Activated T-helper 2 cell treated with anti-CD3 and anti-CD28 coated beads, Interferon-gamma antibody, Interleukin-2, Interleukin-4, amounts not matched to agents 10 μg/mL and 5 μg/mL and 100 μg/mL, durations not matched to agents 14 hours and 24 hours and 36 hours (primary cell): ENCODE results near the gene FCN2. TPM values are rescaled to one million over a fixed set of nuclear protein-coding genes. Genes with fewer than 3 reads are reported as not detected.

Experiments
- DNase-seq: peaks from one replicate; pipeline ENCODE4 v3.0.0; 2021; ENCODE audit warnings: low spot score
- H3K27ac Mint-ChIP-seq: one replicate; pipeline ENCODE4 v1.8.0; 2021; ENCODE audit warnings: mixed read lengths
- H3K27me3 Mint-ChIP-seq: one replicate; pipeline ENCODE4 v1.8.0; 2021; ENCODE audit warnings: low read depth, mixed read lengths
- H3K36me3 Mint-ChIP-seq: one replicate; pipeline ENCODE4 v1.8.0; 2021; ENCODE audit warnings: low read depth, mixed read lengths
- H3K4me1 Mint-ChIP-seq: one replicate; pipeline ENCODE4 v1.8.0; 2021; ENCODE audit warnings: low read depth, mixed read lengths
- H3K4me3 Mint-ChIP-seq: one replicate; pipeline ENCODE4 v1.8.0; 2021; ENCODE audit warnings: low read depth, mild to moderate bottlenecking, moderate library complexity, mixed read lengths
- H3K9me3 Mint-ChIP-seq: one replicate; pipeline ENCODE4 v1.8.0; 2021; ENCODE audit warnings: mixed read lengths
- intact Hi-C: fragments of 100-400 bp; cut with micrococcal nuclease; formaldehyde crosslinking; loops from one replicate; pipeline ENCODE4 v1.15.1; 2023
- total RNA-seq: library from RNA; stranded (reverse); gene quantifications from 2 replicates; pipeline ENCODE4 v1.2.3, GENCODE V29; 2022

FCN2 gene
- total RNA-seq, 1 donor from 2014 or later: not detected

GRCh38 chr9:134890155-134890495, 9.5 kb downstream of the FCN2 start:
- no peaks in the 10 kb centered on the region for H3K36me3 Mint-ChIP-seq
- intact Hi-C loops: no loop called here
- H3K4me1 Mint-ChIP-seq: no peaks in the 10 kb centered on the region
- no peak overlapping the region for H3K4me3 Mint-ChIP-seq
- H3K27ac Mint-ChIP-seq: no peak overlapping the region
- H3K9me3 Mint-ChIP-seq: no peaks in the 10 kb centered on the region
- no peak for DNase-seq
- H3K27me3 Mint-ChIP-seq: no peaks in the 10 kb centered on the region

GRCh38 chr9:134891053-134891452, 10.4 kb downstream of the FCN2 start:
- Mint-ChIP-seq H3K36me3 (no peaks in the 10 kb centered on the region), H3K4me3 (no peak overlapping the region), H3K27ac (no peak overlapping the region), H3K9me3 (no peaks in the 10 kb centered on the region), H3K27me3 (no peaks in the 10 kb centered on the region), H3K4me1 (no peaks in the 10 kb centered on the region)
- intact Hi-C loops: no loop called here
- DNase-seq: no peak

- H3K27ac Mint-ChIP-seq: no peak overlapping the region
- intact Hi-C loops: no loop called here
- no peaks in the 10 kb centered on the region for H3K9me3 Mint-ChIP-seq
- DNase-seq: no peak
- H3K27me3 Mint-ChIP-seq: no peaks in the 10 kb centered on the region
- no peaks in the 10 kb centered on the region for H3K36me3 Mint-ChIP-seq
- no peaks in the 10 kb centered on the region for H3K4me1 Mint-ChIP-seq
- no peak overlapping the region for H3K4me3 Mint-ChIP-seq
Observed at GRCh38 chr9:134891713-134892112, 11.1 kb downstream of the FCN2 start.

GRCh38 chr9:134892221-134892620, 11.6 kb downstream of the FCN2 start:
- DNase-seq: no peak
- Mint-ChIP-seq H3K4me1 (no peaks in the 10 kb centered on the region), H3K9me3 (no peaks in the 10 kb centered on the region), H3K36me3 (no peaks in the 10 kb centered on the region), H3K27me3 (no peaks in the 10 kb centered on the region), H3K4me3 (no peak overlapping the region), H3K27ac (no peak overlapping the region)
- intact Hi-C loops: no loop called here

GRCh38 chr9:134892820-134893420, 12.3 kb downstream of the FCN2 start:
- H3K36me3 Mint-ChIP-seq: no peaks in the 10 kb centered on the region
- no peaks in the 10 kb centered on the region for H3K27me3 Mint-ChIP-seq
- intact Hi-C loops: no loop called here
- no peak for DNase-seq
- no peak overlapping the region for H3K27ac Mint-ChIP-seq
- H3K9me3 Mint-ChIP-seq: no peaks in the 10 kb centered on the region
- no peaks in the 10 kb centered on the region for H3K4me1 Mint-ChIP-seq
- no peak overlapping the region for H3K4me3 Mint-ChIP-seq

- DNase-seq: no peak
- no peaks in the 10 kb centered on the region for H3K27me3 Mint-ChIP-seq
- H3K36me3 Mint-ChIP-seq: no peaks in the 10 kb centered on the region
- H3K9me3 Mint-ChIP-seq: peaks cover 6% of the 10 kb centered on the region
- no peak overlapping the region for H3K27ac Mint-ChIP-seq
- intact Hi-C loops: no loop called here
- no peaks in the 10 kb centered on the region for H3K4me1 Mint-ChIP-seq
- no peak overlapping the region for H3K4me3 Mint-ChIP-seq
Observed at GRCh38 chr9:134894136-134894860, 13.7 kb downstream of the FCN2 start.

- Mint-ChIP-seq H3K27me3 (no peaks in the 10 kb centered on the region), H3K27ac (no peak overlapping the region), H3K36me3 (no peaks in the 10 kb centered on the region), H3K4me1 (no peaks in the 10 kb centered on the region), H3K4me3 (no peak overlapping the region), H3K9me3 (peaks cover 7% of the 10 kb centered on the region)
- intact Hi-C loops: no loop called here
- DNase-seq: no peak
Observed at GRCh38 chr9:134895097-134895496, 14.5 kb downstream of the FCN2 start.

- DNase-seq: no peak
- H3K4me1 Mint-ChIP-seq: no peaks in the 10 kb centered on the region
- no peak overlapping the region for H3K27ac Mint-ChIP-seq
- no peak overlapping the region for H3K4me3 Mint-ChIP-seq
- intact Hi-C loops: no loop called here
- no peaks in the 10 kb centered on the region for H3K27me3 Mint-ChIP-seq
- peaks cover 7% of the 10 kb centered on the region for H3K9me3 Mint-ChIP-seq
- H3K36me3 Mint-ChIP-seq: no peaks in the 10 kb centered on the region
Observed at GRCh38 chr9:134895567-134895907, 14.9 kb downstream of the FCN2 start.

- Mint-ChIP-seq H3K27me3 (no peaks in the 10 kb centered on the region), H3K4me1 (no peaks in the 10 kb centered on the region), H3K4me3 (no peak overlapping the region), H3K36me3 (no peaks in the 10 kb centered on the region), H3K27ac (no peak overlapping the region), H3K9me3 (peaks cover 7% of the 10 kb centered on the region)
- intact Hi-C loops: no loop called here
- no peak for DNase-seq
Observed at GRCh38 chr9:134895908-134896833, 15.6 kb downstream of the FCN2 start.

GRCh38 chr9:134896834-134897583, 16.4 kb downstream of the FCN2 start:
- H3K27me3 Mint-ChIP-seq: no peaks in the 10 kb centered on the region
- intact Hi-C loops: no loop called here
- H3K9me3 Mint-ChIP-seq: peaks cover 7% of the 10 kb centered on the region
- no peak for DNase-seq
- H3K4me3 Mint-ChIP-seq: no peak overlapping the region
- H3K27ac Mint-ChIP-seq: no peak overlapping the region
- no peaks in the 10 kb centered on the region for H3K4me1 Mint-ChIP-seq
- no peaks in the 10 kb centered on the region for H3K36me3 Mint-ChIP-seq

GRCh38 chr9:134897584-134898170, 17.1 kb downstream of the FCN2 start:
- no peaks in the 10 kb centered on the region for H3K36me3 Mint-ChIP-seq
- no peaks in the 10 kb centered on the region for H3K4me1 Mint-ChIP-seq
- no peak overlapping the region for H3K27ac Mint-ChIP-seq
- H3K27me3 Mint-ChIP-seq: no peaks in the 10 kb centered on the region
- no peak for DNase-seq
- intact Hi-C loops: no loop called here
- H3K9me3 Mint-ChIP-seq: peaks cover 7% of the 10 kb centered on the region
- H3K4me3 Mint-ChIP-seq: no peak overlapping the region

GRCh38 chr9:134898319-134898718, 17.7 kb downstream of the FCN2 start:
- Mint-ChIP-seq H3K9me3 (peaks cover 7% of the 10 kb centered on the region), H3K27me3 (no peaks in the 10 kb centered on the region), H3K27ac (no peak overlapping the region), H3K4me1 (no peaks in the 10 kb centered on the region), H3K36me3 (no peaks in the 10 kb centered on the region), H3K4me3 (no peak overlapping the region)
- DNase-seq: no peak
- intact Hi-C loops: no loop called here
